NCI-H2171 treated with DMSO at 0.1 percent for 48 hours (cell line): ENCODE results near the gene UTS2R.
"Not testable (repeated sequence)": the region's sequence is repeated elsewhere in the genome, so short reads cannot be mapped to it uniquely, and the experiment has no call there.

ENCODE experiments used
- DNase-seq: peaks from one replicate; lab custom pipeline; 2025; lab: John Stamatoyannopoulos, UW

Gene UTS2R

GRCh38 chr17:82408938-82409318 is 37.4 kb downstream of the UTS2R start:
- no peak for DNase-seq

GRCh38 chr17:82410014-82410716 is 38.6 kb downstream of the UTS2R start:
- DNase-seq: no peak

- no peak for DNase-seq
Observed at GRCh38 chr17:82411396-82412053, 40.0 kb downstream of the UTS2R start.

DNA sequence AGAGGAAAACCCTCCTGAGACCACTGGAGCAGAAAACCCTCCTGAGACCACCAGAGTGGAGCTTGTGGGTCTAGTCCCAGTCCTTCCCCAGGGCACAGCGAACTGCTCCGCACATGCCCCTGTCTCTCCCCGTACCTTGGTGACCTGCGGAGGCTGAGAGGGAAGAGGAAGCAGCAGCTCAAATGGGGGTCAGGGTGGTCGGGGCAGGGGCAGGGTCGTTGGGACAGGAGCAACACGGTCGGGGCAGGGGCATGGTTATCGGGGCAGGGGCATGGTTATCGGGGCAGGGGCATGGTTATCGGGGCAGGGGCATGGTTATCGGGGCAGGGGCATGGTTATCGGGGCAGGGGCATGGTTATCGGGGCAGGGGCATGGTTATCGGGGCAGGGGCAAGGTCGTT is 40.5 kb downstream of the UTS2R start:
- not testable (repeated sequence) for DNase-seq

DNA sequence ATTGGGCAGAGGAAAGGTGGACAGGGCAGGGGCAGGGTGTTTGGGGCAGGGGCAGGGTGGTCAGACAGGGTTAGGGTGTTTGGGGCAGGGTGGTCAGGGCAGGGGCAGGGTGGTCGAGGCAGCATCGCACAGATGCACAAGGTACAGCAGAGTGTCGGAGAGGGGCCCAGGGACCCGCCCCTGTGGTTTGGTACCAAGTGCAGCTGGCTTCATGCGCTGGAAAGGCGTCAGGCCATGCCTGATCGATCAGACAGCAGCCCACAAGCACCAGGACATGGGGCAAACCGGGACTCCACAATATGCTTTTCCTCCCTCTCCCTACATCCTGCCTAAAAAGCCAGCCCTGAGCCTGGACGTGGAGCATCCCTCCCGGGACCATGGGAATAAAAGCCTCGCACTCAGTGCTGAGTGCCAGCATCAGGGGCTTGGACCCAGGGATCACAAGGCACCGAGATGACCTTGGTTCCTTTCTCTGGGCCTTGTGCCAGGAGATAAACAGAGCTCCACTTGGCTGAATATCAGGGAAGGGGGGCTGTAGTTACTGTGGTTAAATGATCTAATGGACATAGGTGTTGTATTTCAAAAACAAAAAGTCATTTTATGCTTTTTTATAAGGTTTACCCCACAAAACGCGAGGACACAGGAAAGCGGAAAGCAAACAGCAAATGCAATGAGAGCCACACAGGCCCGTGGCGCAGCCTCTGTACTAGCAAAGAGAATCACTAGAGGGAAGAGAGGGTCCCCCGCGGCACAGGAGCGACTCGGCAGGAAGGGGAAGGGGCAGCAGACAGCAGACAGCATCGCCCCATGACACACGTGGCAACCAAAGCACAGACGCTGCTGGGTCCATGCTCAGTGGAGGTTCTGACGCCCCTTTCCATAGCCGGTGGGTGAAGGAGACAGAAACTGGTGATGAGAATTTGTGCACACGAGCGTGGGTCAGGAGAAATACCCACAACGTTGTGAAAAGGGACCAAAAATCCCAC is 41.3 kb downstream of the UTS2R start:
- peak; percentile 18 for DNase-seq

DNA sequence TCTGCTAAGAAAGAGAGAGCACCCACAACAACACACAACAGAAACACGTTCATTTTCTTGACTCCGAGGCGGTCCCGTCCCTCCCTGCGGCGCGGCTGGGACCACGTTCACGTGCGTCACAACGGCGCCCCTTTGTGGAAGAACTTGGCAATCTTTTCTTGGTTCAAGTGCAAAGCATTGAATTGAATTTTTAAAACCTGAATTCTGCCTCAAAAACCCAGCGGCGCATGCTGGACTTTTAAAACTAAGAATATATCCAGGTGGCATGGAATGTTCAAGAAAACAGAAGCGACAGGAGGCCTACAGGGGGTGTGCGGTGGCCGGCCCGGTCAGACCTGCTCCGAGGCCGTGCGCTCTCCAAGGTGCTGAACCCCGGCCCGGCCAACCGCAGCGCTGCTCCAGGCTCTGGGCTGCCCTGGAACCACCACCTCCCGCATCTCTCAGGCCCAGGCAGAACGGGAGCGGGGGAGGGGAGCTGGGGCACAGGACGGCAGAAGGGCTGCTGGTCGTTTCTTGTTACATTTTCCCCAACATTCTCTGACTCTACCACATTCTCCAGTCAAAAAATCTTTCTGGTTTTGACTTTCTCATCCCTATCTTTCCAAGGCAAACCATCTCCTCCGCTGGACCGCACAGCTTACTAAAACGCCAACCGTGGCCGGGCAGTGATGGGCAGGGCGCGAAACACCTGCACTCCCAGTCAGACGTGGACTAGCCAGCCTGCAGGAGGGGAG is 43.1 kb downstream of the UTS2R start:
- no peak for DNase-seq

DNA sequence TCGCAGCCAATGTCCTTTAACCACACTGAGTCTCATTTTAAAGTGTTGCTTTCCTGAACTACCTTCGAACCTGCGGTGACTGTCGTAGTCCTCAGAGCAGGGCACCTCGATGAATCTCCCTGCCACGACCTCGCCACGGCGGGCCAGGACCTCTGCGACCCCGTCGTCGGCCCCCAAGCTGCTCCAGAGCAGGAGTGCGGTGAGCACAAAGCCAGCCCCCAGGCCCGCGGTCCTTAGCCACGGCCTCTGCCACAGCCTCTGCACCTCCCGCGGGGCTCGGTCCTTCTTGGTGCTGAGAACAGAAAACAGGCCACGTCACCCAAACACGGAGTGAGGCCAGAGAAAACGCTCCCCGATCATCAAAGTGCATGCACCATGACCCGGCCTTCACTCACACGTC is 43.8 kb downstream of the UTS2R start:
- DNase-seq: no peak

DNA sequence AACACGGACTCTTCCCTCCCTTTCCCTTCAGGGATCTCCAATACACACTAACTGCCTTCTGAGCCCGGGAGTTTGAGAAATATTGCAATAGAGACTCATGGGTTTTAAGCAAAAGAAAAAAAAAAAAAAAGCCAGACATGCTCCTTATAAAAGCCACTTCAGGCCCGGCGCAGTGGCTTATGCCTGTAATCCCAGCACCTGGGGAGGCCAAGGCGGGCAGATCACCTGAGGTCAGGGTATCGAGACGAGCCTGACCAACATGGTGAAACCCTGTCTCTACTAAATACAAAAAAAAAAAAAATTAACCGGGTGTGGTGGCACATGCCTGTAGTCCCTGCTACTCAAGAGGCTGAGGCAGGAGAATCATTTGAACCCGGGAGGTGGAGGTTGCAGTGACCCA is 44.2 kb downstream of the UTS2R start:
- no peak for DNase-seq

- DNase-seq: no peak
Observed at GRCh38 chr17:82416264-82416663, 44.7 kb downstream of the UTS2R start.

- peak; percentile 5 for DNase-seq
Observed at GRCh38 chr17:82416771-82417170, 45.2 kb downstream of the UTS2R start.

DNA sequence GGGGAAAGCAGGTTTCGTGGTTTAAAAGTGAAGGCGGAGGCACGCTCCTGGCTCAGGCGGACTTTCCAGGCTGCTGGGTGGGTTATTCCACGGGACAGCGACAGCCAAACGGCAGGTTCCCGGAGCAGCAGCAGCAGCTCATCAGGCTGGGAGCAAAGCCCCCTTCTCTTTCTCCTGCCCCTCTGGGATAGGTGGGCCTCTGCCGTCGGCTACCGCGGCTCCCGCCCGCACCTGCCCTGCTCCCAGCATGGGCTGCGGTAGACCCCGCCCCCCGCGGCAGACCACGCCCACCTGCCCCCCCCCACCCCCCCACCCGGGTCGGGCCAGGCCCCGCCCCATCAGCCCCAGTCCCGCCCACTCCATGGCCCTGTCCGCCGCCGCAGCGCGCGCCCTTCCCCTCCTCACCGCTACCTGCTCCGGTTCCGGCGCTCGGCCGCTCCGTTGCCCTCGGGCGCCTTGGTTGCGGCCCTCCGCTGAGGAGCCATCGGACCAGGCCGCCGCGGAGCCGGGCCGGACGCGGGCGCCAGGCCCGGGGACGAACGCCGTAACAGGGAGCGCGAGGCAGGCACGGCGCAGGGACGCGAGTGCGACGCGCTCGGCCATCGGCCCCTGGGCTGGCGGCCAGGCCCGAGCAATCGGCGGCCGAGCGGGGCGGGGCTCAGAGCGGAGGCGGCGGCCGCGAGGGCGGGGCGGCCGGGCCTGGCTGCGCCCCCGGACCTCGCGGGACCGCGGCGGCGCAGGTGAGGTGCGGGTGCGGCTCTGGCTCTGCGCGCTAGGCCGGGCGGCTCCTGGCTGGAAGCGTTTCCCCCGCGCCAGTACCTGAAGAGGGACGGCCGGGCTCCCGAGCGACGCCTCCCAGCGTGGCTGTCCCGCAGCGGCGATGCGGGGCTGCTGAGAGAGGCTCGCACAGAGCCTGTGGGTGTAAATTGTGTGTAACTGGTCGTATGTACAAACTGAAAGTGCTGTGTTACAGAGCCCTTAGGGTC is 46.7 kb downstream of the UTS2R start, which contains the start of the genes HEXD and OGFOD3:
Gene HEXD, plus strand, starts transcription at position 347 of the 986 bp plus-strand sequence. CDS start 1,453 bp downstream, outside the sequence.
Gene OGFOD3, minus strand, starts transcription at position 586 of the 986 bp plus-strand sequence. Its CDS starts 101 bp downstream, at position 485.
- DNase-seq: peak; percentile 82

DNA sequence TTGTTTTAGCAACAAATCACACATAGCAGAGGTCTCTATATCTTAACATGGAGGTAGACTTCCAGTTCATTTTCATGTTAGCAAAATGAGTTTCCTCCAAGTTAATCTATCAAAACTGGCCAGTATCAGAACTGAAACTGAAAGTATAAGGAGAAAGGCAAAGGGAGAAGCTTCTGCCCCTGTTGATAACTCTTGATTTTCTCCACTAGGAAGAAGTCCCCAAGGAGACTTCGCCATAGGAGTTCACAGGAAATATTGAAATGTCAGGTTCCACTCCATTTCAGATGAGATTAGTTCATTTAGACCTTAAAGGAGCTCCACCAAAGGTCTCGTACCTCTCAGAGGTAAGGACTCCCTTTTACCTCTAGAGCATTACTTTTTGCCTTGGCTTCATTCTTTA is 48.0 kb downstream of the UTS2R start:
- no peak for DNase-seq

- no peak for DNase-seq
Observed at GRCh38 chr17:82424001-82424862, 52.7 kb downstream of the UTS2R start.

GRCh38 chr17:82424863-82425159 is 53.2 kb downstream of the UTS2R start:
- no peak for DNase-seq
